Parietal lobe (tissue), 2 donors: ENCODE measurements around the gene KRTAP10-10. TPM values are rescaled to one million over a fixed set of nuclear protein-coding genes. Genes with fewer than 3 reads are reported as not detected.

Experiments used
- small RNA-seq: library from RNA; depleted of rRNA; stranded (forward); fragments of <200 nt; gene quantifications from one replicate; pipeline ENCODE3, GENCODE V24; 2014; ENCODE audit warnings: low replicate concordance
- total RNA-seq: library from RNA; depleted of rRNA; stranded (reverse); fragments of >200 nt; gene quantifications from one replicate; pipeline ENCODE4 v1.2.3, GENCODE V29; 2014

The KRTAP10-10 gene, protein sequence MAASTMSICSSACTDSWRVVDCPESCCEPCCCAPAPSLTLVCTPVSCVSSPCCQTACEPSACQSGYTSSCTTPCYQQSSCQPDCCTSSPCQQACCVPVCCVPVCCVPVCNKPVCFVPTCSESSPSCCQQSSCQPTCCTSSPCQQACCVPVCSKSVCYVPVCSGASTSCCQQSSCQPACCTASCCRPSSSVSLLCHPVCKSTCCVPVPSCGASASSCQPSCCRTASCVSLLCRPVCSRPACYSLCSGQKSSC
- not detected for total RNA-seq

DNA sequence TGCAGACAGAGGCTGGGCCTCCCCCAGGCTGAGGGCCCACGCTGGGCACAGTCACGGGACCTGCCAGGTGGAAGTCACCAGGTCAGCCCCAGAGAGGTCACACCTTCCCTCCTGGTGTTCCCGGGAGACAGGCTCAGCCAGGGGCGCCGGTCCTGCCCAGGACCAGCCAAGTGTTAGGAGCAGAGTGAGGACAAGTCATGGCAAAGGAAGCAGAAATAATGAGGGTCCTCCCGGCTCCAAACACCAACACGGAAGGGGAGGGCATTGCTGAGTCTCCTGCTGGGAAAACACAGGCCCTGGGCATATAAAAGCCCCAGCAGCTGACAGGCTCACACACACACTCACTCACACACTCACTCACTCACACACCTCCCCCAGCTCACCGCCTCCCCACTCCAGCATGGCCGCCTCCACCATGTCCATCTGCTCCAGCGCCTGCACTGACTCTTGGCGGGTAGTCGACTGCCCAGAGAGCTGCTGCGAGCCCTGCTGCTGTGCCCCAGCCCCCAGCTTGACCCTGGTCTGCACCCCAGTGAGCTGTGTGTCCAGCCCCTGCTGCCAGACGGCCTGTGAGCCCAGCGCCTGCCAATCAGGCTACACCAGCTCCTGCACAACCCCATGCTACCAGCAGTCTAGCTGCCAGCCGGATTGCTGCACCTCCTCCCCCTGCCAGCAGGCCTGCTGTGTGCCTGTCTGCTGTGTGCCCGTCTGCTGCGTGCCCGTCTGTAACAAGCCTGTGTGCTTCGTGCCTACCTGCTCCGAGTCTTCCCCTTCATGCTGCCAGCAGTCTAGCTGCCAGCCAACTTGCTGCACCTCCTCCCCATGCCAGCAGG, at the start of gene KRTAP10-10:
TSS of gene KRTAP10-10 (plus strand) at position 339 of the 833 bp plus-strand sequence. CDS start at position 401, 62 bp downstream.

DNA sequence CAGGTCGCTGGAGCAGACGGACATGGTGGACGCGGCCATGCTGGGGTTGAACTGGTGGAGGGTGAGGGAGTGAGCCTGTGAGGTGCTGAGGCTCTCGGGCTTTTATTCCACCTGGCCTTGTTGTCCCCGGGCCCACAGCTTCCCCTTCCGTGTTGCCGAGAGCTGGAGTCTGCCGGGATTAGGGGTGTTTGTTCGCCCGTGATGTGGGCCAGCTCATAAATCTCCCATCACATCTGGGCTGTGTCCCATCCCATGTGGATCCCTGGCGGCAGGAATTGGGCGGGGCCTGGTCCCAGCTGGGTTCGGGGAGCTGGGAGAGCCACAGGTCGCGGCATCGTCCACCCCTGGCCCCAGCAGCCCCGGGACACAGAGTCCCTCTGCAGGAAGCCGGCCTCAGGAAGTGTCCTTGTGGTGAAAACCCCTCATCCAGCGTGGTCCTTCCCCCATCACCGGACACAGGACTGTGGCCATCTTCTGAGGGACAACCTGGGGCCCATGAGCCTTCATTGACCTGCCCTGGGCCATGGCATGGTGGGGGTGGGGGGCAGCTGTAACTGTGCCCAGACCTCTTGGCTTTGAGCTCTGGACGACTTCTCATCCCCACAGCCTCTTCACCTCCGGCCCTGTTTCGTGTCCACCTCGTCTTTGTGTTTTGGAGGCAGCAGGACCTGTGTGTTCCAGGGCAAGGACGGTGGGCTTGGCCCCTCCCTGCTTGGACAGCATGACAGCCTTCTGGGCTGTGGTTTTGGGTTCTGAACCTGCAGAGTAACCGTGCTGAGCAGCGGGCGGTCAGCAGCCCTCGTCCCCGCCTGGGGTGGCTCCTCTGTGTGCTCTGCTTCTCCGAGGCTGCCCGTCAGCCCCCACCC, 44.5 kb upstream of the KRTAP10-10 start, which contains the start of gene KRTAP10-6:
TSS of gene KRTAP10-6 (minus strand) at position 60 of the 866 bp plus-strand sequence. CDS start at position 39, 21 bp downstream.

DNA sequence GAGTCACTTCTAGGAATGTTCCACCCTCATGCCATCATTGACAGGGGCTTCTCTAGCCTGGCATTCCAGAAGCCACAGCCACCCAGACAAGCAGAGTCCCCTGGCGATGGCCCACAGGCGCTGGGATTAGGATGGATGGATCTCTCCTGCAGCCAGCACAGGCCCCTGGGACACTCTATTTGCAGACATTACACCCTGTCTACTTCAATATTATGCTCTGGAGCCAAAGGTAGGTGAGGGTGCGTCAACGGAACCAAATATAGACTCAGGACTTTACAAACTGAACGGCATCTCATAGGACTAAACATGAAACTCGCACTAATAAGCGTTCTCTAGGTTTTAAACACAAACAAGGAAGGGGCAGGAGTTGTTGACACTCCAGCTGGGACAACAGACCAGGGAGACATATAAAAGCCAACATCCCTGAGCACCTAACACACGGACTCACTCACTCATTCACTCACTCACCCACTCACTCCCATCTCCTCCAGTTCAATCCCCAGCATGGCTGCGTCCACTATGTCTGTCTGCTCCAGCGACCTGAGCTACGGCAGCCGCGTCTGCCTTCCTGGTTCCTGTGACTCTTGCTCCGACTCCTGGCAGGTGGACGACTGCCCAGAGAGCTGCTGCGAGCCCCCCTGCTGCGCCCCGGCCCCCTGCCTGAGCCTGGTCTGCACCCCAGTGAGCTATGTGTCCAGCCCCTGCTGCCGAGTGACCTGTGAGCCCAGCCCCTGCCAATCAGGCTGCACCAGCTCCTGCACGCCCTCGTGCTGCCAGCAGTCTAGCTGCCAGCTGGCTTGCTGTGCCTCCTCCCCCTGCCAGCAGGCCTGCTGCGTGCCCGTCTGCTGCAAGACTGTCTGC, 36.8 kb upstream of the KRTAP10-10 start, which contains the start of gene KRTAP10-7:
TSS of gene KRTAP10-7 (plus strand) at position 480 of the 861 bp plus-strand sequence. CDS start at position 505, 25 bp downstream.

GRCh38 chr21:44612029-44612486, 25.1 kb upstream of the KRTAP10-10 start, which contains the start of gene KRTAP10-8:
TSS of gene KRTAP10-8 (plus strand) at chr21:44612079. CDS start at chr21:44612101, 22 bp downstream.

GRCh38 chr21:44626673-44627143, 10.4 kb upstream of the KRTAP10-10 start, which contains the start of gene KRTAP10-9:
TSS of gene KRTAP10-9 (plus strand) at chr21:44627093. CDS start at chr21:44627172, 79 bp downstream.

DNA sequence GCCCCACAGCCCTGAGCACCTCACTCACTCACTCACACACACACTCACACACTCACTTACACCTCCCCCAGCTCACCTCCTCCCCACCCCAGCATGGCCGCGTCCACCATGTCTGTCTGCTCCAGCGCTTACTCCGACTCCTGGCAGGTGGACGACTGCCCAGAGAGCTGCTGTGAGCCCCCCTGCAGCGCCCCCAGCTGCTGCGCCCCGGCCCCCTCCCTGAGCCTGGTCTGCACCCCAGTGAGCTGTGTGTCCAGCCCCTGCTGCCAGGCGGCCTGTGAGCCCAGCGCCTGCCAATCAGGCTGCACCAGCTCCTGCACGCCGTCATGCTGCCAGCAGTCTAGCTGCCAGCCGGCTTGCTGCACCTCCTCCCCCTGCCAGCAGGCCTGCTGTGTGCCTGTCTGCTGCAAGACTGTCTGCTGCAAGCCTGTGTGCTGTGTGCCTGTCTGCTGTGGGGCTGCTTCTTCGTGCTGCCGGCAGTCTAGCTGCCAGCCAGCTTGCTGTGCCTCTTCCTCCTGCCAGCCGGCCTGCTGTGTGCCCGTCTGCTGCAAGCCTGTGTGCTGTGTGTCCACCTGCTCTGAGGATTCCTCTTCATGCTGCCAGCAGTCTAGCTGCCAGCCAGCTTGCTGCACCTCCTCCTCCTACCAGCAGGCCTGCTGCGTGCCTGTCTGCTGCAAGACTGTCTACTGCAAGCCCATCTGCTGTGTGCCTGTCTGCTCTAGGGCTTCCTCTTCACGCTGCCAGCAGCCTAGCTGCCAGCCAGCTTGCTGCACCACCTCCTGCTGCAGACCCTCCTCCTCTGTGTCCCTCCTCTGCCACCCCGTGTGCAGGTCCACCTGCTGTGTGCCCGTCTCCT, 9.4 kb downstream of the KRTAP10-10 start, which contains the start of gene KRTAP10-11:
TSS of gene KRTAP10-11 (plus strand) at position 49 of the 856 bp plus-strand sequence. CDS start at position 94, 45 bp downstream.

DNA sequence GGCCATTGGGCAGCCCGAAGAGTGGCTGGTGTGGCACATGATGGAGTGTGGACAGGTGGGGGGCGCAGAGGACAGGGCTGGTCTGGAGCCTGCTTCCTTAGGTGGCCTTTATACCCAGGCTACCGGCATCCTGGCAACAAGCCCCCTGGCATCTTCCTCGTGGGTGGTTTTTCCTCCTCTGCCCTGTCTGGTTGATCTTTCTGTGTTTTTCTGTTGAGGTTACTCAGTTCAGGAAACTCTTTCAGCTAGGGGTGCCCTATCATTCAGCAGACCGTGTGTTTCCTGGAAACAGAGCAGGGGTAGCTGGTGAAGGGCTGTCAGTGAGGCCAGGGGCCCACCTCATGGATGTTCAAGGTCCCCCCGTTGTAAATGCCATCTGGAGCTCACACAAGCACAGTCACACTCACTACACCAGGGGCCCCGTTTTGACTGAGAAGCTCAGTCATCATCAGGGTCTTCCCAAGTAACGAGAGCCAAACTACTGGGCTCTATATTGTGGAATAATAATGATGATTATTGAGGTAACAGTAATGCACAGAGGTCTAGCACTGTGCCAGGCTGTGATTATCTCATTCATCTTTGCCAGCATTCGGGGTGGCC, 17.5 kb downstream of the KRTAP10-10 start, which contains the start of gene KRTAP12-4:
TSS of gene KRTAP12-4 (minus strand) at position 84 of the 600 bp plus-strand sequence. CDS start at position 39, 45 bp downstream.

GRCh38 chr21:44657635-44658540, 20.7 kb downstream of the KRTAP10-10 start, which contains the start of gene KRTAP12-3:
TSS of gene KRTAP12-3 (plus strand) at chr21:44657932. CDS start at chr21:44657980, 48 bp downstream.

DNA sequence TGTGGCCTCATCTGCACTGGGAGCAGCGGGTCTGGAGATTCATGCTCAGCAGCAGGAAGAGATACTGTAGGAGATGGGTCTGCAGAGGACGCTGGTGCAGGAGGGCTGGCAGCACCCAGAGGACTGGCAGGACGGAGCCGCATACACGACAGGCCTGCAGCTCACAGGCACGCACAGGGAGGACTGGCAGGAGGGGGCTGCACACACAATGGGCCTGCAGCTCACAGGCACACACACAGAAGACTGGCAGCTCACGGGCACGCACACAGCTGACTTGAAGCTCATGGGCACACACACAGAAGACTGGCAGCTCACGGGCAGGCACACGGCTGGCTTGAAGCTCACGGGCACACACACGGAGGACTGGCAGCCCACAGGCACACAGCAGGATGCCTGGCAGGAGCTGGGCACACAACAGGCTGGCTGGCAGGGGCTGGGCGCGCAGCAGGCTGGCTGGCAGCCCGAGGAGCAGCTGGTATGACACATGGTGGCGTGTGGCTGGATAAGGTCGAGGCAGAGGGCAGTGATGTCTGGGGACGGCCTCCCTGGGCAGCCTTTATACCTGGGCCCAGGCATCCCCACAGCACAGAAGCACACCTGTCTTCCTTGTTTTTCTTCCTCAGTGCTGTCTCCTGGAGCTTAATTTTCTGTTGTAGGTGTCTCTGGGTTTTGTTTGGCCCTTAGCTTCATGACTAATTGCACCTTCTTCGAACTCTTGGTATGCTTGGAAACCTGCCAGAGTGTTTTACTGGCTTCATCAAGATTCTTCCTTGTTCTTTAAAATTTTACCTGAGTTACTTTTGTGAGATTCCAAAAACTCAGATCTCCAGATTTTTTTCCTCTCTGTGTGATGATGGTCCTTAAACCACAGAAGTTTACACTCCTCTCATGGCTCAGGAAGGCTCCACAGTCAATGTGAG, 29.5 kb downstream of the KRTAP10-10 start, which contains the start of gene KRTAP12-2:
TSS of gene KRTAP12-2 (minus strand) at position 527 of the 920 bp plus-strand sequence. CDS start at position 486, 41 bp downstream.

GRCh38 chr21:44681861-44682579, 44.9 kb downstream of the KRTAP10-10 start, which contains the start of gene KRTAP12-1:
TSS of gene KRTAP12-1 (minus strand) at chr21:44682163. CDS start at chr21:44682123, 40 bp downstream.

Small RNA genes lying within 50 kb of the gene (small RNA-seq; reads per million reads assigned to genes)
- not detected for gene KRTAP12-6P

Other genes starting within 250 kb of the KRTAP10-10 start
- gene LRRC3, start 181.8 kb upstream of the KRTAP10-10 start, total RNA-seq, result 13.5 TPM
- not detected for gene KRTAP10-1, start 97.2 kb upstream of the KRTAP10-10 start, total RNA-seq
- gene KRTAP10-2, start 85.9 kb upstream of the KRTAP10-10 start, total RNA-seq, result not detected
- gene KRTAP10-3, start 78.6 kb upstream of the KRTAP10-10 start, total RNA-seq, result not detected
- not detected for gene KRTAP10-4, start 63.6 kb upstream of the KRTAP10-10 start, total RNA-seq
- not detected for gene KRTAP10-5, start 56.8 kb upstream of the KRTAP10-10 start, total RNA-seq
- gene KRTAP10-6, start 44.9 kb upstream of the KRTAP10-10 start, total RNA-seq, result not detected
- gene KRTAP10-7, start 36.8 kb upstream of the KRTAP10-10 start, total RNA-seq, result not detected
- not detected for gene KRTAP10-8, start 25.3 kb upstream of the KRTAP10-10 start, total RNA-seq
- gene KRTAP10-9, start 10.3 kb upstream of the KRTAP10-10 start, total RNA-seq, result not detected
- not detected for gene KRTAP10-11, start 9.1 kb downstream of the KRTAP10-10 start, total RNA-seq
- gene KRTAP12-4, start 17.3 kb downstream of the KRTAP10-10 start, total RNA-seq, result not detected
- gene KRTAP12-3, start 20.6 kb downstream of the KRTAP10-10 start, total RNA-seq, result not detected
- gene KRTAP12-2, start 29.6 kb downstream of the KRTAP10-10 start, total RNA-seq, result not detected
- not detected for gene KRTAP12-1, start 44.8 kb downstream of the KRTAP10-10 start, total RNA-seq
- not detected for gene KRTAP10-12, start 59.8 kb downstream of the KRTAP10-10 start, total RNA-seq
- gene TSPEAR, start 74.2 kb downstream of the KRTAP10-10 start, total RNA-seq, result not detected
- gene UBE2G2, start 164.5 kb downstream of the KRTAP10-10 start, total RNA-seq, result 119 TPM
- gene SUMO3, start 180.7 kb downstream of the KRTAP10-10 start, total RNA-seq, result 47.3 TPM
- gene PTTG1IP, start 236.3 kb downstream of the KRTAP10-10 start, total RNA-seq, result 68.5 TPM